Myocyte (in vitro differentiated cells): ENCODE data around the gene GH2. TPM values are rescaled to one million over a fixed set of nuclear protein-coding genes. Genes with fewer than 3 reads are reported as not detected.

Experiments used
- DNase-seq: peaks from one replicate; pipeline ENCODE4 v3.0.0-alpha.2; 2012; ENCODE audit warnings: low read depth
- total RNA-seq: library from RNA; depleted of rRNA; stranded (reverse); fragments of >200 nt; gene quantifications from 2 replicates; pipeline ENCODE4 v1.2.3, GENCODE V29; 2014

GH2 gene
- total RNA-seq, 1 donor from 2014 or later: not detected

DNA sequence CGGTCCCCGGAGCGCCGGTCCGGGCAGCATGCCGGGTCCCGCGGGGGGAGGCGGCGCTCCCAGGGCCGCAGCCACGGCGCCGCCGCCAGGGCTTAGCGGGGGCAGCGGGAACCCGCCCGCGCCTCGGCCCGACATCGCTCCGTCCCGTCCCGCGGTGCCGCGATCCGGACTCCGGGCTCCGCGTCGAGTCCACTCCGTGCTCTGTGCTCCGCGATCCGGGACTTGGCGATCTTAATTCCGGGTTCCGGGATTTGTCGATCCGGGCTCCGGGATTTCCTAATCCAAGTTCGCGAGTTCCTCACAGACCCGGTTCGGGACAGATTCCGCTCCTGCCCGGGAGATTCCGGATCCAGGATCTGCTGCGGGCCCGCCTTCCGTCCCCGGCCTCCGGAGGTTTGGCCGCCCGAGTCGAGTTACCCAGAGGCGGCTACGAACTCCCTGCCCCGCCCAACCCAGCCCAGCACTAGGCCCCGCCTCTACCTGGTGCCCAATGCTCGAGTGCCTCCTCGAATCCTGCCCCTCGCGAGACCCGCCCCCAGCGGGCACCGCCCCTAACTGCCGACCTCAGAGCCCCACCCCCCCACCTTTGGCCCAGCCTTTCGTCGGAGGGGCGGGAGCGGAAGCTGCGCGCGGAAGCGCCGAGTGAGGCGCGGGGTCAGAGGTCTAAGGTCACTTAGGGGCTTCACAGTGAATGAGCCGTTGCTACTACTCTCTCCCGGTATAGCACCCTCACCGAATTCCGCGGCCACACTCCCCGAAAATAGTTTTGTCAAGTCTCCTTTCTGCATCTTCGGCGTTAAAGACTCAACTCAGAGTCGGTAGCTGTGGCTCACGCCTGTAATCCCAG, 39.0 kb downstream of the GH2 start, which contains the start of gene SMARCD2:
TSS of gene SMARCD2 (minus strand) at position 146 of the 847 bp plus-strand sequence. CDS start at position 135, 11 bp downstream.
- DNase-seq: peak; percentile 99

DNA sequence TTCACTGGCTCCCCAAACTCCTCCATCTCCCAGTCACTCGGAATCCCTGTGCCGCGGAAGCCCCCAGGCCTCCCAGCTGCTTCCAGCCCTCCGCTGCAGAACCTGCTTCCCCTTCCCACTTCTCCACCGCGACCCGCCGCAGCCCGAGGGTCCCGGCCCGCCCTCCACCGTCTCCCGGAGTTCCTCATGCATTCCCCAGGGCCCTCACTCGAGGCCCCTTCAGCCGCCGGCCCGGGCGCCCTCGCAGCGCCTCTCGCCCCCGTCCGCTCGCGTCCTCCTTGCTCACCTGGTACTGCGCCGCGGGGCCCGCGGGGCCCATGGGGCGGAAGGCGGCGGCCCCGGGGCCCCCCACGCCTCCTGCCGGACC, 39.6 kb downstream of the GH2 start:
- DNase-seq: no peak

DNA sequence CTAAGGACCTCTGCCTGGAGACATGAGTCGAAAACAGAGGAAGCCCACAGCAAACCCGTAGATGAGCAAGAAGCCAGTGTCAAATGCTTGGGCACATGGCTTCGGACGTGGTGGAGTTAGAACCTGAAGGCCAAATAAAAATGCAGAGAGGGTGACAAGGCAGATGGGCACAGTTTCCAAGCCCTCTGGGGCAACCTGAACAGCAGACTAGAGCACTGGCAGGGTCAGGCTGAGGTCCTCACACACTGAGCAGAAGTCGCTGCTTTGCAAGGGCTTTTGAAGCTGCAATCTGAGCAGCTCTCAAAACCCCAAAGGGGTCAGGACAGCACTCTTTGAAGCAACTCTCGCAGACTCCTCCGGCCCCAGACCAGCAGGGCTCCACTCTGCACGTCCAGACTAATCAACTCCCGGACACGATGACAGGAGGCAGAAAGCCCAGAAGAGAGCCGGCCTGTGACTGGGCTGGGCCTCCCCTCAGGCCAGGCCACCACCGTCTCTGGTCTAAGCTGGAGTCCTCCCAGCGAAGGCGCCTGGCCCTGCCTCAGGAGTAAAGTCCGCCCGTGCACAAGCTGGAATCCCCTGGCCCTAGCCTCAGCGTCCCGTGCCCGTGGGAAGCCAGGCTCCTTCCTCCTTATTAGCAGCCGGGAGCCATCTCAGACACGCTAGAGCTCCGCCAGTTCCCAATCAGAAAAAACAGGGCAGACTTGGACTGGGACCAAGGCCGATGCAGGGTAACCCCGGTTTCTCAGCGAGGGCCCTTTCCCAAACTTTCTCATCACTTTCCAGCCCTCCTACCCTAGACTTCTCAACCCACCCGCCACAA, 40.2 kb downstream of the GH2 start:
- peak; percentile 61 for DNase-seq

DNA sequence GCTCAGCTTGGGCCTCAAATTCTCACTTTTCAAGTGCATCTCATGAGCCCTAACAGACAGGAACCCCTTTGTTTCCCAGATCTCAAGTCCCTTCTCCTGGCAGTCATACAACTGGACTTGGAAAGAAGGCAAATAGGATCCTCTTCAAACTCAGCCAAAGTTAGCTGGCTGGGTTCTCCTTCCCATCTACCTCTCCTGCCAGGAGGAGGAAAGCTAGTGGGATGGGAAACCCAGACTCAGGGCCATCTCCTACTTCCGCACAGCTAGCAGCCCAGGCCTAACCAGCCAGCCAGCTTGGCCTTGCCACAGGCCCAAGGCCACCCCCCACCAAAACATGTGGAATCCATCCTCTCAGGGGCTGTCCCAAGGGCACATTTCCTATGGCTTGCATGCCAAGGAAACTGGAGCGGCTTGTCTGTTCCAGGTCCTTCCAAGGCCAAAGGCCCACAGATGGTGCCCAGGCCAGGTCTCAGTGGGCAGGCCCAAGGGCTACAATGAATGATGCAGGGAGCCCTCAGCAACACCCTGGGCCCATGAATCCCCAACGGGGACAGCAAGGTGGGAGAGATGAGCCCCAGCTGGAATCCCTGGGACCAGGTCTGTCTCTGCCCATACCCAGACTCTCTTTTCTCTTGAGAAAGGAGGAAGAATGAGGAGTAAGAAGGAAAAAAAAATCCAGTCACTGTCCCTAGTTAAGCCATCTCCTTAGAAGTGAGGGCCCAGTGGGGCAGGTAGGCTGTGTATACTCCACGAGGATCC, 41.0 kb downstream of the GH2 start:
- peak; percentile 7 for DNase-seq

DNA sequence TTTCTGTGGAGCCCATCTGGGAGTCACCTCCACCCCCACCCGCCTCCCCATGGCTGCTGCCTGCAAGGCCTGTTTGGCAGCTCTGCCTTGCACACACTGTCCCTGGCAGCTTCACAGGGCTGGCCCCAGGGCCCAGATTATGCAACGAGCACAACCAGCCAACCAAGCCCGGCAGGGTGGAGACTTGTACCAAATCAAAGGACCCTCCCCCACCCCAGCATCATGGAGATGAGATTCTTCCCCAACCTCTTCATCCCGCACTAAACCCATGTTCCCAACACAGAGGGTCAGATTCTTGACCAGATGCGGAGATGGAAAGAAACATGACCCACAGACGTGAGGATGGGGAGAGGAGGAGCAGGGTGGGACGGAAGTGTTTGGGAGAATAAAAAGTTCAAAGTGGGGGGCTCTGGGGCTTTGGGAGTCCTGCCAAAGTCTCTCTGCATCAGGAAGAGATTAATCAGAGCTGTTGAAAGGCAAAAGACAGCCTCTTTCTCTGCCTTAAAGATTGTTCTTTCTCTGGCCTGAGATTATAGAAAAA, 43.0 kb downstream of the GH2 start:
- no peak for DNase-seq

DNA sequence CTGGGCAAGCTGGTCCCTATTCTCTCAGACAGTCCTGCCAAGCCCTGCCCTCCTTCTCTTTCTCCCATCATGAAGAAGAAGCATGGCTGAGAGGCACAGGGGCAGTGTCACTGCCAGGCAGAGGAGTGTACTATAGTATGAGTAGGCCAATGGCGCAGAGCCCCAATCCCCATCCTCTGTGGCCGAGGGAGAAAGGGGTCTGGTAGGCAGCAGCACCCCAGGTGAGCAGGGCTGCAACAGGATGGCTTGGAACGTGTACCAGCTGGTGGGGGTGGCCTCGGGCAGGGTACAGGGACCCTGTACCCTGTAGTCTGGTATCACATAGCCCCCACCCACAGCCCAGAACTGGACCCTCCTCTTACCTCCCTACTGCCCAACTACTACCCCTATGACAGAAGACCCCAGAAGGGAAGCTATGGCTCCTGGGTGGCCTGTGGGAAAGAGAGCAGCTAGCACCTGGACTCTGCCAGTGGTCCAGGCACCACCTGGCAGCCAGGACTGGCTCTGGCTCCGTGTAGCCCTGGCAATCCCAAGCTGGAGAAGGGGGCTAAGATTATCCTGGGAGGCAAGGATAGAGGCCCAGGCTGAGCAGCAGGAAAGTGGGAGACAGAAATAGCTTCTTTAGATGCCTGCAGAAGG, 43.7 kb downstream of the GH2 start:
- DNase-seq: no peak

DNA sequence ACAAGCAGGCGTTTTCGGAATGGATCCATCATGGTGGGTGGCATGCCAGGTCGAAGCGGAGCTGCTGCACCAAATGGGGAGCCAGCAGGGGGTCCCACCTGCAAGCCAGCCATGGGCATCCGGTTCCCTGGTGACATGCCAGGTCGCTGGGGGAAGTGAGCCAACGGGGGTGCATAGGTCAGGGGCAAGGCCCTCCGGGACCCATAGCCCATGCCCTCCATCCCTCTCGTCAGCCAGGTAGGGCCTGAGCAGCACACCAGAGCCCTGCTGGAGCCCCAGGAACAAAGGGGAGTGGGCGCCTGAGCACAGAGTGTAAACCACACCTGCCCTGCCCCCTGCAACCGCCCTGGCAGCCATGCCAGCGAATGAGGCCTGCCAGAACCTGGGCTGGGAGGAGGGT, 44.3 kb downstream of the GH2 start:
- no peak for DNase-seq

DNA sequence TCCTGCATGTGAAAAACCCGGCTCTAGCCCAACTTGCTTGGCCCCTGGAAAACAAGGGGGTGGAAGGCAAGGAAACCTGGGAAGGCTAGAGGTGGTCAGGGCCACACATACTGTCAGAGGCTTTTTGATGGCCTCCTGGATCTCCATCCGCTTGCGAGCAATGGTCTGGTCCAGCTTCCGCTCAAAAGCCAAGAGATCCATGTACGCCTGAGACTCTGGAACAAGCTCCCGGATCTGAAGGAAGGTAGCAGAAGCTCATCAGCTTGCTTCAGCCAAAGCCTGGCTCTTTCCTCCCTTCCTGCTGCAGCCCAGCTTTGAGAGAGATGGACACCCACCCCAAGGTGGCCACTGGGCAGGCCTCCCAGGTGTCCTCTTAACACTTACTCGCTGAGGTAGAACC, 44.9 kb downstream of the GH2 start:
- DNase-seq: no peak

DNA sequence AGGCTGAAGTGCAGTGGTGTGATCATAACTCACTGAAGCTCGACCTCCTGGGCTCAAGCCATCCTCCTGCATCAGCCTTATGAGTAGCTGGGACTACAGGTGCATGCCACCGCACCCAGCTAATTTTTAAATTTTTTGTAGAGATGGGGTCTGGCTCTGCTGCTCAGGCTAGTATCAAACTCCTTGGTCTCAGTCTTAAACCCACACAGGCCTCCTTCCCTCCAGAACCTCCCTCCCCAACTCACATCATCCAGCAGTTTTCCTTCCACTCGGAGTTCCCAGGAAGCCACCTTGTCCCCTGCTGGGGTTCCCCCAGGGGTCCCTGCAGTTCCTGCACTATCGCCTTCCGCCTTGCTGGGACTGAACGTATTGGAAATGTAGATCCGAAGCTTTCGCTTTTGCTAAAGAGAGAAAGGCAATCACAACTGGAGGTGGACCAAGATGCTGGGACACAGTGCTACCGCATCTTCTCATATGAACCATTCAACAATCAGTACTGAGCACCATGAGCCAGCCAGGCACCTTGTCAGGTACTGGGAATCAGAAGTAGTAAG, 46.5 kb downstream of the GH2 start:
- DNase-seq: no peak

DNA sequence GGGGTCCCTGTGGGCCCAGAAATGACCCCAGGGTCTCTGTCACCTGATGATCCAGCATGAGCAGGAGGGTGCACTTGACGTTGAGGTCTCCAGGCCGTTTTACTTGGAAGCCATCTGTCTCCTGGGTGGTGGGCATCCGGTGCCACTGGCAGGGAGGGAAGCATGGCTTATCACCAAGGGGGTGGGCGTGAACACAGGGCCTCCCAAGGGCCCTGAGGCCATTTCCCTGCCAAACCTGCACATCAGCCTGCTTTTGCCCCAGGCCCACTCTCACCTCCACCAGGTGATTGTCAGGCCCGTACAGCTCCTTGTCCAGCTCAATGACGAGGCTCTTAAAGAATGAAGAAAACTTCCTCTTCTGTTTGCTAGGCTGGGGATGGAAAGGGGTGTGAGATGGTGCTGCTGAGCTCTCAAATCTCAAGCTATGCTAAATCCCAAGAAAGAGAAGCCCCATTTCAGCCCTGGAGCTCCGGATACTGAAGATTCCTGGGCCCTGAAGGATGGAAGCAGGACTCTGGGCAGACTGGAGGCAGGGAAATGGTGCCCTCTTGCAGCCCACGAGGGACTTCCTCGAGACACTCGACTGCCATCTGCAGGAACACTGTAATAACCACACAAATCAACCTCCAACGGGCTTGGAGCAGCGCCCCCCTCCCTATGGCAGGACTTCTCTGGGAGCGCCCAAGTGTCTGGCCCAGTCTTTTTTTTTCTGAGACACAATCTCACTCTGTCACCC, 47.1 kb downstream of the GH2 start:
- DNase-seq: peak; percentile 86

DNA sequence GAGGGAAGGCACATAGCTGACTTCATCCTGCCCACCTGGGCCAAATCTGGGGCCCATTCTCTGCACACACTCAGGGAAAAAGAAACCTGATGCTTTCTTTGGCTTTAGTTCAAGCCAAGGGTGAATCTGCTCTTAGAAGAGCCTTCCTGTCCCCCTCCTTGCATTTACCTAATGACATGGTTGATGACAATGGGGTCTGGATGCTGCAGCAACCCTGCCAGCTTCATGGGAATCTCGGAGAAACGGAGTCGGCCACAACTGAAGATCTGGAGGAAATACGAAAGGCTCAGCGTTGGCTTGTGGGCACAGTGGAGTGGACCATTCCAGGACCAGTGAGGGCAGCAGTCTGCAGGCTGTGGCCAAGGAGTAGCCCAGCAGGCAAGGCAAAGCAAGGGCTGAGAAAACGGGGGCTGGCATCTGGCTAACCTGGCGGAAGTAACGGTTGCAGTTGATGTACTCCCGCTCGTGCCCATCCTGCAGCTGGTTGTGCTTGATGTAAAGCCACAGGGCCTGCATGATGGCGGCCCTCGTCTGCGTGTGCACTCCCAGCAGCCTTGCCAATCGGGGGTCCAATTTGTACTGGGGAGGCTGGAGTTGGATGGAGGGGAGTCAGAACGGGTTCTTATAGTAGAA, 47.9 kb downstream of the GH2 start:
- no peak for DNase-seq

DNA sequence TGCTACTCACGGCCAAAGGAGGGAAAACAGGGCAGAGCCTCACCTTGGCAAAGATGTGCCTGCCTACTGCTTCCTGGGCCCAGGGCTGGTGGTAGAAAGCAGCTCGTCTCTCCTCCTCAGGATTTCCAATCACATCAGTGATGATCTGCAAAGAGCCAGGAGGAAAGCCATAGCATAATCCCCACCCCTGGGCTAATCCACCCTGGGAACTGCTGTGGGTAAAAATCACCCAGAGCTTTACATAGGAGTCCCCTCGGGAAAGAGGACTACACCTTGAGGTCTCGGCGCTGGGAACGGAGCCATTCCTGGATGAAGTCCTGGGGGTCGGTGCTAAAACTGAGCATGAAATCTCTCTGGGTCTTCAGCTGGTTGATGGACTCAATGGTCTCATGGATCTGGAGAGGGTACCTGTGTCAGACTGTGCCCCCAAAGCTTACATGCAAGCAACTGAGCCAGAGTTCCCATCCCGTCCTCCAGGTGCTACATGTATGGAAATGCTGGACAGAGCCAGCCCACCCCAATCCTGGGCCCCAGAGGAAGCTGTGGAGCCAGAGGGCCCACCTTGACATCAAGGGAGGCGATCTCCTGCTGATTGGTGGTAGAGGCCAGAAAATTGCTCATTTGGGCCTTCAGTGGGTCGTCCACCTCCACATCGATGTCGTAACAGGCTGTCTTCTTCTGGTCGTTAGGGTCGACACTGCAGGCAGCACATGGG, 48.6 kb downstream of the GH2 start:
- no peak for DNase-seq

DNA sequence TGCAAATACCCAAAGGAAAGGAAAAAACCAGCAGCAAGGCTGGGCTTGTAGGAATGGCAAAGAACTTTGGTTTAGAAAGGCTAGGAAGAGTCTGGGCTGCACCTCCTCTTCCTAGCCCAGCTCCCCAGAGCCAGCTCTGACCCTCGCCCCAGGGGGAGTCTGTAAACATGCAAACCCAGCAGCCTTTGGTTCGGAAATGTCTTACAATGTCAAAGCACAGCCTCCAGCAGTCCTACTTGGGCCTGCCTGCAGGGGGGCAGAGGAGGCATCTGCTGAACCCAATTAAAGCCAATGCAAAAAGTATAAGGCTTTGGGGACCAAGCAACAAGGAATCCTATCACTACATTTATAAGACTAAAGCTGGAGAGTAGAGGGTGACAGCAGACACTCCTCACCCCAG, 49.3 kb downstream of the GH2 start:
- no peak for DNase-seq

DNA sequence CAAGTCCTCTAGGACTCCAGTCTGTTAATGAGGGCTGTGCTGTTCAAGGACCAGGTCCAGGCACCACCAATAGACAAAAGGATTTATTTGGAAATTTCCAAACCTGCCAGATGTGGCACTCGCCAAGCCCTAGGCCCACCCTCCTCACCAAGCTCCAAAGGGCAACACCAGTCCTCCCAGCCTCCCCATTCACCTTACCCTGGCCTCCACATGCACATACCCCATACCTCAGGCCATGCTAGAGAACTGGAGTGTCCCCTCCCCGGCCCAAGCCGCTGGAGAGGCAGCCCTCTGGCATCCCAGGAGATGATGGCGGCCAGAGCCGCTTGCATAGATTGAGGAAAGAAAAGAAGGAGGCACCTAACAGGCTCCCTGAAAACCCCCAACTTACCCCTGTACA, 49.7 kb downstream of the GH2 start:
- DNase-seq: no peak

DNA sequence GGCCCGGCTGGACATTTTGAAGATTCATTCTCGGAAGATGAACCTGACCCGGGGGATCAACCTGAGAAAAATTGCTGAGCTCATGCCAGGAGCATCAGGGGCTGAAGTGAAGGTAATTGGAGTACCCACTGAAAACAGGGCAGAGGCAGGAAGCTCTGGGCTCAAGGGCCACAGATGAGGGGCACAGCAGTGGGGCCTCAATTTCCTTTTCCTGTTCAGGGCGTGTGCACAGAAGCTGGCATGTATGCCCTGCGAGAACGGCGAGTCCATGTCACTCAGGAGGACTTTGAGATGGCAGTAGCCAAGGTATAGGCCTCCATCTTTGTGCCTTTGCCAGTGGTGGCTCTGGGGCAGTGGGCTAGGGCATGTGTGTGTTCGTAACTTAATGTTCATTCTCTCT, 50.2 kb downstream of the GH2 start:
- no peak for DNase-seq

DNA sequence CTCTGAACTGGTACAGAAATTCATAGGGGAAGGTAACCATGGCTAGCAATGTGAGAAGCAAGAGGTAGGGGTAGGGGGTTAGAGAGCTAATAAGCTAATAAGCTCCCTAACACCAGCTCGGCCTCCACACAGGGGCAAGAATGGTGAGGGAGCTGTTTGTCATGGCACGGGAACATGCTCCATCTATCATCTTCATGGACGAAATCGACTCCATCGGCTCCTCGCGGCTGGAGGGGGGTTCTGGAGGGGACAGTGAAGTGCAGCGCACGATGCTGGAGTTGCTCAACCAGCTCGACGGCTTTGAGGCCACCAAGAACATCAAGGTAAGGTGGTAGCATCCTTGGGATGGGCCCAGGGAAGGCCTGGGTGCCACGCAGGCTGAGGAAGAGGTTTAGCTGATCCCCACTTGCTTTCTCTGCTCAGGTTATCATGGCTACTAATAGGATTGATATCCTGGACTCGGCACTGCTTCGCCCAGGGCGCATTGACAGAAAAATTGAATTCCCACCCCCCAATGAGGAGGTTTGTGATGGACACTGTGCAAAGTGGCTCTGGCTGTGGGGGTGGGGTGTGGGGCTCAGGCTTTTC, 50.7 kb downstream of the GH2 start:
- no peak for DNase-seq

DNA sequence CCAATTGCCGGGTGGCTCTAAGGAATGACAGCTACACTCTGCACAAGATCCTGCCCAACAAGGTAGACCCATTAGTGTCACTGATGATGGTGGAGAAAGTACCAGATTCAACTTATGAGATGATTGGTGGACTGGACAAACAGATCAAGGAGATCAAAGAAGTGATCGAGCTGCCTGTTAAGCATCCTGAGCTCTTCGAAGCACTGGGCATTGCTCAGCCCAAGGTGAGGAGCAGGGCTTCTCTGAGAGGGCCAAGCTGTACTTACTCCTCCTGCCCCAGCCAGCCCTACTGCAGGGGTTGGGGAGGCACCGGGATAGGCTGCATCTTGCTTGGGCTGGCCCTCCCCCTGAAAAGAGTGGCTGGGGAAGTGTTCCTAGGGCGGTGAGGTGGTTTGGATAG, 51.5 kb downstream of the GH2 start:
- DNase-seq: no peak
